Endothelial cell of umbilical vein (primary cell): ENCODE data around the gene NUTF2. TPM values are rescaled to one million over a fixed set of nuclear protein-coding genes. Genes with fewer than 3 reads are reported as not detected.
A peak's percentile ranks its signal among the peaks of the same experiment; 100 is the strongest.

ENCODE experiments used
- BruUV-seq: library from RNA; stranded (reverse); fragments of 400-500 nt; replicated peaks from 2 replicates; lab custom pipeline; 2021; lab: Mats Ljungman, UMichigan
- CTCF ChIA-PET: fragments of 300-600, 350-600 bp; sonication (Branson Sonifier 250); formaldehyde crosslinking; loops from one replicate; lab custom pipeline; 2021; ENCODE audit warnings: antibody characterized with exemption, inconsistent platforms; lab: Charles Lee
- POLR2A ChIA-PET: fragments of 300-600, 350-600 bp; sonication (Branson Sonifier 250); formaldehyde crosslinking; loops from one replicate; lab custom pipeline; 2021; ENCODE audit warnings: antibody characterized with exemption, inconsistent platforms; lab: Charles Lee
- DNase-seq: peaks from one replicate; pipeline ENCODE4 v3.0.0-alpha.2; 2011; ENCODE audit warnings: low read depth, low spot score
- FAIRE-seq: peaks from 2 replicates; lab custom pipeline; 2011; peaks lifted over from hg19 to GRCh38; lab: Jason Lieb, UNC
- H2AFZ ChIP-seq: 2 replicates; pipeline ENCODE4 v1.6.0; 2012; ENCODE audit warnings: low read depth, low read length, control low read depth, inconsistent platforms
- H3K27ac ChIP-seq: 2 replicates; pipeline ENCODE4 v1.5.1; 2011; ENCODE audit warnings: low read depth, mild to moderate bottlenecking, control low read depth, low read length, moderate library complexity; ENCODE audit not compliant: insufficient read depth
- H3K27me3 ChIP-seq, 2 experiments: 2 replicates each; pipeline versions ENCODE4 v1.6.0 to v1.6.1; 2011; ENCODE audit warnings: low read length in 2 of 2, mixed read lengths in 1 of 2; ENCODE audit not compliant: control insufficient read depth in 2 of 2, insufficient read depth in 2 of 2
- H3K36me3 ChIP-seq, 2 experiments: 2 replicates in 1 of 2; 3 replicates in 1 of 2; pipeline ENCODE4 v1.5.1; 2011; ENCODE audit warnings: low read length in 2 of 2, mild to moderate bottlenecking in 1 of 2, moderate library complexity in 1 of 2; ENCODE audit not compliant: control insufficient read depth in 2 of 2, insufficient read depth in 2 of 2; ENCODE audit errors: extremely low read depth in 1 of 2
- H3K4me1 ChIP-seq: 3 replicates; pipeline ENCODE4 v1.5.1; 2011; ENCODE audit warnings: mild to moderate bottlenecking, low read length; ENCODE audit not compliant: control insufficient read depth, insufficient read depth; ENCODE audit errors: extremely low read depth
- H3K4me2 ChIP-seq: 2 replicates; pipeline ENCODE4 v1.6.1; 2011; ENCODE audit warnings: low read length, control low read depth, mixed read lengths; ENCODE audit not compliant: insufficient read depth
- H3K4me3 ChIP-seq, 3 experiments: fragments of 200-600 bp in 1 of 3; sonication (generic), shearing (Covaris generic) in 1 of 3; replicated peaks in 1 of 3; 2 replicates each; pipeline ENCODE4 v1.5.1; 2011 to 2016; ENCODE audit warnings: control low read depth in 3 of 3, low read length in 3 of 3, mild to moderate bottlenecking in 2 of 3, inconsistent platforms in 1 of 3, low read depth in 1 of 3, moderate library complexity in 1 of 3; ENCODE audit not compliant: insufficient read depth in 1 of 3
- H3K79me2 ChIP-seq: 2 replicates; pipeline ENCODE4 v1.6.0; 2012; ENCODE audit warnings: low read length, inconsistent platforms; ENCODE audit not compliant: control insufficient read depth, insufficient read depth
- H3K9ac ChIP-seq: replicated peaks from 2 replicates; pipeline ENCODE3; 2011; ENCODE audit warnings: low read length, control low read depth; ENCODE audit not compliant: insufficient read depth; ENCODE audit errors: extremely low read depth
- H3K9me1 ChIP-seq: replicated peaks from 3 replicates; pipeline ENCODE4 v1.6.0; 2011; ENCODE audit warnings: mild to moderate bottlenecking, low read length; ENCODE audit not compliant: control insufficient read depth, insufficient read depth; ENCODE audit errors: extremely low read depth
- H3K9me3 ChIP-seq: replicated peaks from 2 replicates; pipeline ENCODE4 v1.5.1; 2012; ENCODE audit warnings: low read length, inconsistent platforms; ENCODE audit not compliant: control insufficient read depth, insufficient read depth
- H4K20me1 ChIP-seq: replicated peaks from 2 replicates; pipeline ENCODE3; 2011; ENCODE audit warnings: mild to moderate bottlenecking, low read length; ENCODE audit not compliant: control insufficient read depth, insufficient read depth; ENCODE audit errors: extremely low read depth
- EZH2 ChIP-seq: IDR thresholded peaks from 2 replicates; pipeline ENCODE4 v1.6.1; 2012; ENCODE audit warnings: borderline replicate concordance, low read depth, mild to moderate bottlenecking, moderate library complexity, low read length, inconsistent platforms; ENCODE audit not compliant: severe bottlenecking
- FOS ChIP-seq: IDR thresholded peaks from 2 replicates; pipeline ENCODE4 v1.6.1; 2011; ENCODE audit warnings: mild to moderate bottlenecking, low read length, moderate library complexity, borderline replicate concordance; ENCODE audit not compliant: insufficient read depth
- GATA2 ChIP-seq: IDR thresholded peaks from 2 replicates; pipeline ENCODE4 v1.7.0; 2011; ENCODE audit warnings: low read depth, mild to moderate bottlenecking, moderate library complexity, mixed read lengths, low read length; ENCODE audit not compliant: insufficient read length, insufficient read depth
- JUN ChIP-seq: IDR thresholded peaks from 2 replicates; pipeline ENCODE4 v1.6.1; 2011; ENCODE audit warnings: borderline replicate concordance, low read depth; ENCODE audit not compliant: insufficient read length, insufficient read depth
- MYC ChIP-seq: IDR thresholded peaks from one replicate; pipeline ENCODE4 v1.6.1; 2011; ENCODE audit warnings: mild to moderate bottlenecking, low read depth, low read length
- POLR2A ChIP-seq: IDR thresholded peaks from 2 replicates; pipeline ENCODE4 v1.6.1; 2012; ENCODE audit warnings: low read depth, mild to moderate bottlenecking, control low read depth, low read length
- POLR2AphosphoS5 ChIP-seq: IDR thresholded peaks from 2 replicates; pipeline ENCODE4 v1.6.1; 2012; ENCODE audit warnings: low read depth, mild to moderate bottlenecking, control low read depth, low read length, moderate library complexity; ENCODE audit not compliant: insufficient read depth
- dilution Hi-C: fragments of 300-500 bp; cut with MboI; formaldehyde crosslinking; loops from one replicate; pipeline ENCODE4 v1.15.0; 2019; ENCODE audit warnings: low sequenced_read_pairs; ENCODE audit not compliant: extremely low pct_ligation_motif_present
- intact Hi-C: fragments of 100-400 bp; cut with micrococcal nuclease; formaldehyde crosslinking; loops from one replicate; pipeline ENCODE4 v1.10.0; 2022
- polyA plus RNA-seq, 4 experiments: library from polyadenylated mRNA; depleted of rRNA in 3 of 4; stranded (reverse) in 3 of 4; unstranded in 1 of 4; fragments of >200 nt; gene quantifications; 2 replicates each; pipeline versions ENCODE4 v1.2.1 to v1.2.3, GENCODE V29; 2011 to 2012; ENCODE audit warnings: missing spikeins in 1 of 4
- total RNA-seq: library from RNA; stranded (reverse); gene quantifications from 2 replicates; pipeline ENCODE4 v1.2.3, GENCODE V29; 2021
- TF ChIP-seq, protein P1 (sequence below), 2 donors: IDR thresholded peaks; 1 replicate in 1 of 2; 2 replicates in 1 of 2; pipeline ENCODE4 v1.5.1; 2011; ENCODE audit warnings: low read length in 2 of 2, mild to moderate bottlenecking in 2 of 2, moderate library complexity in 2 of 2, control low read depth in 1 of 2, inconsistent platforms in 1 of 2, low read depth in 1 of 2; ENCODE audit not compliant: insufficient read depth in 1 of 2; ENCODE audit errors: extremely low read depth in 1 of 2
- TF ChIP-seq, protein P2 (sequence below): IDR thresholded peaks from 2 replicates; pipeline ENCODE4 v1.6.1; 2011; ENCODE audit not compliant: insufficient read depth, insufficient read length

NUTF2 gene
- total and polyA plus RNA-seq, 2 donors (not counting 3 experiments of a cell fraction or from before 2014, with no cell fraction given) = 208 to 273 TPM

DNA sequence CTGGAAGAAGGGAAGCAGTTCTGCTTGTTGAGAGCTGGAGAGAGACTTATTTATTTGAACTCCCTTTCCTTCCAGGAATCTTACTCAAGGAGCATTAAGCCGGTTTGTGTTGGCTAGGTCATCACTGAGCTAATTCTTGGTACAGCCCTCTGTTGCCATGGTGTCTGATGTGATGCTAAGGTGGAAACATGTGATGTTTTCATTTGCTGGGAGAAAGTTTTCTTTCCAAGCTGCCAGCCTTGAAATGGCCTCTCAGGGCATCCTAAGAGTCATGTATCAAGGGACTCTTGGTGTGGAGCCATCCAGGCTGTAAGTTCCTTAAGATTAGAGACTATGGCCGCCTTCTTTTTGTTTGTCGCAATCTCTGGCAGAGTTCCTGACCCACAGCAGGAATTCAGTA is 50.5 kb downstream of the NUTF2 start:
- H2AFZ ChIP-seq = no peak overlapping the region
- ChIA-PET POLR2A (no interaction called here), CTCF (interaction anchor here (0.5 to 2.3 kb wide), 9 partner anchors 8 to 572 kb away, joined by 3 to 14 read pairs (median 5); partner anchors contain the start of gene NRN1L)
- H4K20me1 ChIP-seq = no peaks in the 10 kb centered on the region
- DNase-seq (peak; percentile 95), FAIRE-seq (no peak)
- H3K9ac ChIP-seq = no peak overlapping the region
- BruUV-seq = no TSS peak
- intact Hi-C loops = no loop called here
- H3K4me3 ChIP-seq = no peak overlapping the region
- H3K4me1 ChIP-seq = peaks cover 21% of the 10 kb centered on the region
- no peaks in the 10 kb centered on the region for H3K9me1 ChIP-seq
- H3K36me3 ChIP-seq = peaks cover 0 to 2% of the 10 kb centered on the region in 2 experiments
- H3K27ac ChIP-seq = no peak overlapping the region
- H3K79me2 ChIP-seq = peaks cover 31% of the 10 kb centered on the region
- dilution Hi-C loops = no loop called here
- H3K4me2 ChIP-seq = no peak overlapping the region
- no peak for TF ChIP-seq EZH2
- TF ChIP-seq, protein P1, sequence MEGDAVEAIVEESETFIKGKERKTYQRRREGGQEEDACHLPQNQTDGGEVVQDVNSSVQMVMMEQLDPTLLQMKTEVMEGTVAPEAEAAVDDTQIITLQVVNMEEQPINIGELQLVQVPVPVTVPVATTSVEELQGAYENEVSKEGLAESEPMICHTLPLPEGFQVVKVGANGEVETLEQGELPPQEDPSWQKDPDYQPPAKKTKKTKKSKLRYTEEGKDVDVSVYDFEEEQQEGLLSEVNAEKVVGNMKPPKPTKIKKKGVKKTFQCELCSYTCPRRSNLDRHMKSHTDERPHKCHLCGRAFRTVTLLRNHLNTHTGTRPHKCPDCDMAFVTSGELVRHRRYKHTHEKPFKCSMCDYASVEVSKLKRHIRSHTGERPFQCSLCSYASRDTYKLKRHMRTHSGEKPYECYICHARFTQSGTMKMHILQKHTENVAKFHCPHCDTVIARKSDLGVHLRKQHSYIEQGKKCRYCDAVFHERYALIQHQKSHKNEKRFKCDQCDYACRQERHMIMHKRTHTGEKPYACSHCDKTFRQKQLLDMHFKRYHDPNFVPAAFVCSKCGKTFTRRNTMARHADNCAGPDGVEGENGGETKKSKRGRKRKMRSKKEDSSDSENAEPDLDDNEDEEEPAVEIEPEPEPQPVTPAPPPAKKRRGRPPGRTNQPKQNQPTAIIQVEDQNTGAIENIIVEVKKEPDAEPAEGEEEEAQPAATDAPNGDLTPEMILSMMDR (IDR thresholded peaks at IDR 0.05; ENCODE audit: extremely low read depth in 1 of 2, insufficient read depth in 1 of 2, low read depth in 1 of 2, low read length in 2 of 2) = no peak
- no peak for TF ChIP-seq GATA2
- TF ChIP-seq, protein P2, sequence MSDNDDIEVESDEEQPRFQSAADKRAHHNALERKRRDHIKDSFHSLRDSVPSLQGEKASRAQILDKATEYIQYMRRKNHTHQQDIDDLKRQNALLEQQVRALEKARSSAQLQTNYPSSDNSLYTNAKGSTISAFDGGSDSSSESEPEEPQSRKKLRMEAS = no peak
- TF ChIP-seq MYC = no peak
- no peak for TF ChIP-seq JUN
- TF ChIP-seq POLR2AphosphoS5 = no peak
- no peak for TF ChIP-seq POLR2A
- no peak for TF ChIP-seq FOS
- no peaks in the 10 kb centered on the region for H3K27me3 ChIP-seq
- H3K9me3 ChIP-seq = no peaks in the 10 kb centered on the region
